Activated T-cell treated with anti-CD3 and anti-CD28 coated beads, Interleukin-2, amount 50 U/mL, for 4 hours (primary cell): ENCODE measurements around the gene MRPS18B. TPM values are rescaled to one million over a fixed set of nuclear protein-coding genes. Genes with fewer than 3 reads are reported as not detected.
"Not testable (repeated sequence)": the region's sequence is repeated elsewhere in the genome, so short reads cannot be mapped to it uniquely, and the experiment has no call there.

ENCODE experiments used
- ATAC-seq, 2 donors: fragments of 200-7000 bp; cut with Tn5 transposase; one replicate each; pipeline ENCODE4 v1.10.0; 2021
- DNase-seq: peaks from one replicate; pipeline ENCODE4 v3.0.0-alpha.2; 2020
- H3K27me3 Mint-ChIP-seq: one replicate; pipeline ENCODE4 v1.8.0; 2021; ENCODE audit warnings: low read depth, mixed read lengths
- H3K36me3 Mint-ChIP-seq: one replicate; pipeline ENCODE4 v1.8.0; 2022; ENCODE audit warnings: mixed read lengths; ENCODE audit not compliant: insufficient read depth
- H3K4me1 Mint-ChIP-seq: one replicate; pipeline ENCODE4 v1.8.0; 2021; ENCODE audit warnings: low read depth, mixed read lengths
- H3K4me3 Mint-ChIP-seq: one replicate; pipeline ENCODE4 v1.8.0; 2021; ENCODE audit warnings: mild to moderate bottlenecking, moderate library complexity, mixed read lengths
- H3K9me3 Mint-ChIP-seq: one replicate; pipeline ENCODE4 v1.8.0; 2021; ENCODE audit warnings: mixed read lengths
- total RNA-seq, 3 donors: library from RNA; stranded (reverse); gene quantifications; one replicate each; pipeline ENCODE4 v1.2.1, GENCODE V29; 2021

MRPS18B gene
- total RNA-seq, 3 donors from 2014 or later = 98.6 to 108 (median 103) TPM

DNA sequence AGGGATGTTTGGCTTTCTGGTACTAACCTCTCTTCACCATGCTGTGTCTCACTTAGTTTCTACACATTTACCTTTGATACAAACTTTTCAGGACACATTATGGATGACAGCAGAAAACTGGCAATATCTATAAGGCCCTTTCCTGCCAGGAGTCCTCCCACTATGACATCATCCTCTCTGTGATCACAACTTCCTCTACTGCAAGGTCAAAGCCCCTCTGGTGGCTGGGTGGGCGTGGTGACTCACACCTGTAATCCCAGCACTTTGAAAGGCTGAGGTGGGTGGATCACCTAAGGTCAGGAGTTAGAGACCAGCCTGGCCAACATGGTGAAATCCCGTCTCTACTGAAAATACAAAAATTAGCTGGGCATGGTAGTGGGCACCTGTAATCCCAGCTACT is 48.7 kb downstream of the MRPS18B start:
- not testable (repeated sequence) for H3K27me3 Mint-ChIP-seq, H3K9me3 Mint-ChIP-seq, H3K4me3 Mint-ChIP-seq
- Mint-ChIP-seq H3K4me1 (peaks cover 20% of the 10 kb centered on the region), H3K36me3 (peaks cover 55% of the 10 kb centered on the region)
- DNase-seq (peak; percentile 49), ATAC-seq (peak; percentile 82 to 85)

DNA sequence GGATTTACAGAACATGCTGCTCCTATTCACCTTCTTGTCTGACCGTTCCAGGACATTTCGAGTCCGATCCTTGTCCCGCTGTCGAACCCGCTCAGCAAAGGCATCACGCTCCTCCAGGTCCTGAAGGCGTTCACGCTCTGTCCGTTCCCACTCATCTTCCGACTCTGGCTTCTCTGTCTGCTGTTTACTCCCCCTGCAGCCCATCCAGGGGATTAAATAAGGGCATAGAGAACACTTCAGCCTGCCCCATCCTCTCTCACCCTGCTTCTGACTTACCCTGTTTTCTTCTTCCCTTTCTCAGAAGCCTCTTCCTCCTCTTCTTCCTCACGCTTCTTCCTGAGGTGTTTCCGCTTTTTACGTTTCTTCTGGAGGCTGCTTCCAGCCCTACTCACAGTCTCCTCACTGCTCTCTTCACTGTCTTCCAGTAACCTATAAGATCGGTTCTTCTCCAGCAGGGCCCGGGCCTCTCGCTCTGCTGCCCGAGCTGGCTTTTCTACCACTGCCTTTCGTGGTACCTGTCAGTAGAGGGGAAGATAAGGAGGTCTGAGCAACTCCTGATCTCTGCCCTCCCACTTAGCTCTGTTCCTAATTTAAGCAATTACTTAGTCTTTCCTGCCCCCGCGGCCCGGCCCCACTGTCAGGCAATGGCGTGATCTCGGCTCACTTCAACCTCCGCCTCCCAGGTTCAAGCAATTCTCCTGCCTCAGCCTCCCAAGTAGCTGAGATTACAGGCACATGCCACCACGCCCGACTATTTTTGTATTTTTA is 53.3 kb downstream of the MRPS18B start:
- no peaks in the 10 kb centered on the region for H3K9me3 Mint-ChIP-seq
- peaks cover 26% of the 10 kb centered on the region for H3K36me3 Mint-ChIP-seq
- ATAC-seq (no peak), DNase-seq (no peak)
- H3K27me3 Mint-ChIP-seq = no peaks in the 10 kb centered on the region
- H3K4me3 Mint-ChIP-seq = peak overlapping the region; percentile 91
- peaks cover 31% of the 10 kb centered on the region for H3K4me1 Mint-ChIP-seq

DNA sequence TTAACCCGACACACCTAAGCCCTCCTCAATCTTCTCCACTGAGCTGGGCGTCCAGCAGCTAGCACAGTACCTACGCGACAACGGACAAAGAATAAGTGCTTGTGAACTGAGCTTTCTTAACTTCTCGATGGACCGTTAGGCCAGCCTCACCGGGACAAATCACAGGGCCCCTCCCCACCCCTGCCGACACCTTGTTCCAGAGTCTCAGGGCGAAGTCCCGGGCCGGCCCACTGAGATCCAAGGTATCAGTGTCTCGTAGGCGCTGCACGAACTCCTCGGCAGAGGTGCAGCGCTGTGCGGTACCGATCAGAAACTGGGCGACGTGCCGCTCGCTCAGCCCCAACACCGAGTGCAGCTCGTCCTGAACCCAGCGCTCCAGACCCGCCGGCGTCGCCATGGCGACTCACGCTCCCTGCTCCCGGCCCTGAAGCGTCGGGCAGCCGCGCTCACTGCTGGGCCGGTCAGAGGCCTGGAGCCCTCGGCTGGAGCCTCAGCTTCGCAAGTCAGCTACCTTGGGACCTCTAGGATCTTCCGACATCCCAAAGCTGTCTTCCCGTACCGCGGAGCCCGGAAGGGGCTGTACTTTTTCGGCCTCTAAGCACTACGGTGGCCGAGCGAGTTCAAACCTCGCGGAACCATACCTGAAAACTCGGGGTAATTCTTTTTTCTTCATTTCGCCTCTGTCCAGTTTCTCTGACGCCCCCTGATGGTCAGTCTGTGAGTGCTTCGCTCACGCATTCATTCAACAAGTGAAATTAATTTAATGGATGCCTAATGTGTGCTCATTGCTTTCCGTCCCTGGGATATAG is 55.0 kb downstream of the MRPS18B start, which contains the start of gene DHX16:
TSS of gene DHX16 (minus strand) at position 562 of the 809 bp plus-strand sequence. CDS start at position 397, 165 bp downstream.
- no peaks in the 10 kb centered on the region for H3K9me3 Mint-ChIP-seq
- peaks cover 31% of the 10 kb centered on the region for H3K4me1 Mint-ChIP-seq
- peak within 1 kb of the TSS; percentile 91 for H3K4me3 Mint-ChIP-seq
- H3K36me3 Mint-ChIP-seq = peaks cover 36% of the 10 kb centered on the region
- ATAC-seq = peak; percentile 88 to 89
- H3K27me3 Mint-ChIP-seq = no peaks in the 10 kb centered on the region
- DNase-seq = peak; percentile 88

Other genes starting within 250 kb of the MRPS18B start
- gene HLA-E, start 128.3 kb upstream of the MRPS18B start, total RNA-seq = 1,000 to 10,000 TPM in 1 of 3 donors, 100 to 1,000 TPM in 2; 695 to 1,026 (median 934) TPM
- gene GNL1, start 61.4 kb upstream of the MRPS18B start, total RNA-seq = 100 to 1,000 TPM; 134 to 142 (median 138) TPM
- gene PRR3, start 60.5 kb upstream of the MRPS18B start, total RNA-seq = 10 to 100 TPM; 41.3 to 49.3 (median 43.8) TPM
- 100 to 1,000 TPM; 167 to 181 (median 181) TPM for gene ABCF1, start 46.4 kb upstream of the MRPS18B start, total RNA-seq
- gene PPP1R10, start 597 bp upstream of the MRPS18B start, total RNA-seq = 100 to 1,000 TPM; 102 to 106 (median 106) TPM
- 10 to 100 TPM in 1 of 3 donors, 1 to 10 TPM in 2; 5.9 to 10.3 (median 9.5) TPM for gene ATAT1, start 9.0 kb downstream of the MRPS18B start, total RNA-seq
- gene C6orf136, start 29.3 kb downstream of the MRPS18B start, total RNA-seq = 10 to 100 TPM; 34.7 to 36.7 (median 36.6) TPM
- gene DHX16, start 55.2 kb downstream of the MRPS18B start, total RNA-seq = 10 to 100 TPM; 54.2 to 57.2 (median 54.8) TPM
- gene PPP1R18, start 68.8 kb downstream of the MRPS18B start, total RNA-seq = 100 to 1,000 TPM; 148 to 176 (median 148) TPM
- gene NRM, start 73.1 kb downstream of the MRPS18B start, total RNA-seq = 10 to 100 TPM in 2 of 3 donors, 1 to 10 TPM in 1; 9.7 to 10.5 (median 10.2) TPM
- gene MDC1, start 99.4 kb downstream of the MRPS18B start, total RNA-seq = 10 to 100 TPM; 65.4 to 69.5 (median 65.8) TPM
- gene TUBB, start 102.5 kb downstream of the MRPS18B start, total RNA-seq = 1,000 to 10,000 TPM; 1,153 to 1,485 (median 1,301) TPM
- gene FLOT1, start 124.8 kb downstream of the MRPS18B start, total RNA-seq = 10 to 100 TPM; 93.0 to 98.1 (median 95.0) TPM
- gene IER3, start 126.7 kb downstream of the MRPS18B start, total RNA-seq = 100 to 1,000 TPM; 519 to 552 (median 531) TPM